ENCODE data around the gene ANKRD52.

The ANKRD52 gene

DNA sequence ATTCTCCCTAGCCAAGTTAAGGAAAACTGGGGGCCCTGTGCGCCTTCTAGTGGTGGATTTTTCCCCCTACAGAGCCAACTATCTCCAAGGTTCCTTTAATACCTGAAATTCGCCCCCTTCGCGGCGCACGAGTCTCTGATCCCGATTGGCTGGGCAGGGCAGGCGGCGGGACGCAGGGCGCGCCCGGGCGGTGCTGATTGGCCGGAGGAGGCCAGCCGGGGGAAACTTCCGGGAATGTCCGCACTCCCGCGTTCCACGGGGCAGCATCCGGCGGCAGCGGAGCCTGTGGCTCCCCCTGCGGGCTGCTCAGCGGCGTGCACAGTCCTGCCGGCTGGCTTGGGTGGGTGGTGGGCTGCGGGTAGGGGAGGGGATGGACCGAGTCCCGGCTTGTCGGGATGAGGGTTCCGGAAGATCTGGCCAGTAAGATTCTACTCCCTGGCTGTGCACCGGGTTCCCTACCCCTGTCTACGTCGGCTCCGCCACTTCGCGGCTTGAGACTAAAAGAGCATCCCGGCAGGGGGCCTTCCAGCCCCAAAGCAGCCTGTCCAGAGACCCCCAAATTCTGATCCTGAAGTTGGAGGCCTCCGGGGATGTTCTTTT, 34.0 kb downstream of the ANKRD52 start, which contains the start of gene NABP2:
Gene NABP2, plus strand, starts transcription at position 241 of the 600 bp plus-strand sequence. CDS start 515 bp downstream, outside the sequence.
- no CpG with 5 or more reads among the region's 41 CpGs for WGBS, 2 donors (ENCODE audit: extremely low coverage in 2 of 2, insufficient read length in 2 of 2, insufficient replicate concordance in 1 of 2)

GRCh38 chr12:56223571-56224101, 34.5 kb downstream of the ANKRD52 start:
- peak overlapping the region; percentile 81 for H3K27ac ChIP-seq (replicated peaks; ENCODE audit: low read length)
- H3K4ac ChIP-seq (ENCODE audit: low read length), result no peak overlapping the region
- no CpG with 5 or more reads among the region's 15 CpGs for WGBS, 2 donors (ENCODE audit: extremely low coverage in 2 of 2, insufficient read length in 2 of 2, insufficient replicate concordance in 1 of 2)
- no peak overlapping the region for H3K18ac ChIP-seq (ENCODE audit: low read length)
- H2BK15ac ChIP-seq (ENCODE audit: low read length), result no peak overlapping the region
- peaks cover 4 to 20% of the 10 kb centered on the region in 2 donors for H3K36me3 ChIP-seq (replicated peaks in 1 of 2; ENCODE audit: control insufficient read depth in 2 of 2, insufficient read depth in 2 of 2, low read length in 2 of 2)
- DNase-seq (ENCODE audit: low spot score), result no peak
- no peak overlapping the region for H2BK5ac ChIP-seq (ENCODE audit: low read length)
- no peak overlapping the region for H2AK5ac ChIP-seq (ENCODE audit: low read depth, low read length)
- H3K9ac ChIP-seq (ENCODE audit: low read depth, low read length, poor library complexity), result no peak overlapping the region
- peaks cover 2 to 13% of the 10 kb centered on the region in 2 donors for H3K4me1 ChIP-seq (ENCODE audit: control insufficient read depth in 2 of 2, insufficient read depth in 1 of 2, low read depth in 1 of 2, low read length in 2 of 2)
- no peak overlapping the region for H3K23ac ChIP-seq (ENCODE audit: low read depth, low read length, poor library complexity)
- no peak overlapping the region for H2BK12ac ChIP-seq (ENCODE audit: low read length)
- H3K4me3 ChIP-seq (ENCODE audit: low read length in 2 of 2), result peak overlapping the region in 1 of 2 donors; percentile 24
- no peak overlapping the region for H4K91ac ChIP-seq (ENCODE audit: low read depth, low read length, poor library complexity)
- no peak overlapping the region for H4K8ac ChIP-seq (ENCODE audit: low read depth, low read length)
- peak overlapping the region; percentile 85 for H2AFZ ChIP-seq (ENCODE audit: low read length)
- H2BK120ac ChIP-seq (ENCODE audit: low read depth, low read length), result no peak overlapping the region
- no peaks in the 10 kb centered on the region for H3K27me3 ChIP-seq (ENCODE audit: control insufficient read depth in 3 of 3, insufficient read depth in 3 of 3, low read depth in 1 of 3, low read length in 3 of 3)
- peaks cover 7% of the 10 kb centered on the region for H3K79me1 ChIP-seq (ENCODE audit: low read depth, low read length)
- H3K9me3 ChIP-seq (replicated peaks in 1 of 2; ENCODE audit: control insufficient read depth in 2 of 2, insufficient read depth in 1 of 2, low read depth in 1 of 2, low read length in 2 of 2), result no peaks in the 10 kb centered on the region
- H3K4me2 ChIP-seq (ENCODE audit: insufficient read depth, low read length, poor library complexity, severe bottlenecking), result no peak overlapping the region
- no peak overlapping the region for H3K14ac ChIP-seq (ENCODE audit: low read length)

More for the DNA sequence above, 34.0 kb downstream of the ANKRD52 start, which contains the start of gene NABP2:
- H3K36me3 ChIP-seq (replicated peaks in 1 of 2; ENCODE audit: control insufficient read depth in 2 of 2, insufficient read depth in 2 of 2, low read length in 2 of 2), result peaks cover 7 to 25% of the 10 kb centered on the region in 2 donors
- peak within 1 kb of the TSS; percentile 68 for H3K4me2 ChIP-seq (ENCODE audit: insufficient read depth, low read length, poor library complexity, severe bottlenecking)
- peak within 1 kb of the TSS; percentile 76 to 78 for H3K4me3 ChIP-seq (ENCODE audit: low read length in 2 of 2)
- H2BK5ac ChIP-seq (ENCODE audit: low read length), result peak within 1 kb of the TSS; percentile 48
- H4K91ac ChIP-seq (ENCODE audit: low read depth, low read length, poor library complexity), result no peak within 1 kb of the TSS
- H3K14ac ChIP-seq (ENCODE audit: low read length), result peak within 1 kb of the TSS; percentile 58
- H3K18ac ChIP-seq (ENCODE audit: low read length), result peak within 1 kb of the TSS; percentile 92
- peak within 1 kb of the TSS; percentile 50 for H2AK5ac ChIP-seq (ENCODE audit: low read depth, low read length)
- no peaks in the 10 kb centered on the region for H3K27me3 ChIP-seq (ENCODE audit: control insufficient read depth in 3 of 3, insufficient read depth in 3 of 3, low read depth in 1 of 3, low read length in 3 of 3)
- peak within 1 kb of the TSS; percentile 94 for H2AFZ ChIP-seq (ENCODE audit: low read length)
- peak within 1 kb of the TSS; percentile 72 for H4K8ac ChIP-seq (ENCODE audit: low read depth, low read length)
- H3K4ac ChIP-seq (ENCODE audit: low read length), result peak within 1 kb of the TSS; percentile 61
- H3K23ac ChIP-seq (ENCODE audit: low read depth, low read length, poor library complexity), result peak within 1 kb of the TSS; percentile 83
- peak within 1 kb of the TSS; percentile 84 for H3K9ac ChIP-seq (ENCODE audit: low read depth, low read length, poor library complexity)
- peaks cover 2 to 13% of the 10 kb centered on the region in 2 donors for H3K4me1 ChIP-seq (ENCODE audit: control insufficient read depth in 2 of 2, insufficient read depth in 1 of 2, low read depth in 1 of 2, low read length in 2 of 2)
- H3K9me3 ChIP-seq (replicated peaks in 1 of 2; ENCODE audit: control insufficient read depth in 2 of 2, insufficient read depth in 1 of 2, low read depth in 1 of 2, low read length in 2 of 2), result no peaks in the 10 kb centered on the region
- DNase-seq (ENCODE audit: low spot score), result peak; percentile 96
- no peak within 1 kb of the TSS for H2BK12ac ChIP-seq (ENCODE audit: low read length)
- peak within 1 kb of the TSS; percentile 47 for H2BK15ac ChIP-seq (ENCODE audit: low read length)
- peaks cover 7% of the 10 kb centered on the region for H3K79me1 ChIP-seq (ENCODE audit: low read depth, low read length)
- peak within 1 kb of the TSS; percentile 81 for H3K27ac ChIP-seq (replicated peaks; ENCODE audit: low read length)
- no peak within 1 kb of the TSS for H2BK120ac ChIP-seq (ENCODE audit: low read depth, low read length)

DNA sequence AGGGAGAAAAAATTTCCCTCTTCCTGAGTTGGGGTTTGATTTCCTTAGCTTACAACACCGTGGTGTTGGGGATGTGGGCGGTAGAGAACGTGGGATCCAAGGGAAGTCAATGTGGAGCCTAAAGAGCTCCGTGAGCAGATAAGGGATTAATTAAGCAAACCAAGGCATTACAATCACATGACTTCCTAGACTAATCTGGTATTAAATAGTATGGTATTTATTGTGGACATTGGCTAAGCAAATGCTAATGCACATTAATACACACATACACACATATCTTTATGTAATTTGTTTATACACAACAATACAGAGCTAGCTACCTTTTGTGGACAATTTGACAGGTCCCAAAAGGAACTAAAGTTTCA, 35.7 kb downstream of the ANKRD52 start:
- peak overlapping the region; percentile 88 for H2AFZ ChIP-seq (ENCODE audit: low read length)
- no CpG with 5 or more reads among the region's 4 CpGs for WGBS, 2 donors (ENCODE audit: extremely low coverage in 2 of 2, insufficient read length in 2 of 2, insufficient replicate concordance in 1 of 2)

More for the DNA sequence above, 35.7 kb downstream of the ANKRD52 start:
- H3K18ac ChIP-seq (ENCODE audit: low read length), result no peak overlapping the region
- no peak overlapping the region for H2BK120ac ChIP-seq (ENCODE audit: low read depth, low read length)
- no peak overlapping the region for H4K8ac ChIP-seq (ENCODE audit: low read depth, low read length)
- H3K4ac ChIP-seq (ENCODE audit: low read length), result no peak overlapping the region
- peaks cover 6 to 20% of the 10 kb centered on the region in 2 donors for H3K36me3 ChIP-seq (replicated peaks in 1 of 2; ENCODE audit: control insufficient read depth in 2 of 2, insufficient read depth in 2 of 2, low read length in 2 of 2)
- H3K27me3 ChIP-seq (ENCODE audit: control insufficient read depth in 3 of 3, insufficient read depth in 3 of 3, low read depth in 1 of 3, low read length in 3 of 3), result no peaks in the 10 kb centered on the region
- no peak overlapping the region for H2AK5ac ChIP-seq (ENCODE audit: low read depth, low read length)
- no peak for DNase-seq (ENCODE audit: low spot score)
- no peak overlapping the region for H2BK12ac ChIP-seq (ENCODE audit: low read length)
- H3K14ac ChIP-seq (ENCODE audit: low read length), result no peak overlapping the region
- peaks cover 2 to 13% of the 10 kb centered on the region in 2 donors for H3K4me1 ChIP-seq (ENCODE audit: control insufficient read depth in 2 of 2, insufficient read depth in 1 of 2, low read depth in 1 of 2, low read length in 2 of 2)
- no peak overlapping the region for H3K23ac ChIP-seq (ENCODE audit: low read depth, low read length, poor library complexity)
- peak overlapping the region; percentile 47 for H2BK5ac ChIP-seq (ENCODE audit: low read length)
- peaks cover 8% of the 10 kb centered on the region for H3K79me1 ChIP-seq (ENCODE audit: low read depth, low read length)
- peak overlapping the region; percentile 92 for H3K27ac ChIP-seq (replicated peaks; ENCODE audit: low read length)
- H3K4me2 ChIP-seq (ENCODE audit: insufficient read depth, low read length, poor library complexity, severe bottlenecking), result peak overlapping the region; percentile 79
- no peaks in the 10 kb centered on the region for H3K9me3 ChIP-seq (replicated peaks in 1 of 2; ENCODE audit: control insufficient read depth in 2 of 2, insufficient read depth in 1 of 2, low read depth in 1 of 2, low read length in 2 of 2)
- H2BK15ac ChIP-seq (ENCODE audit: low read length), result no peak overlapping the region
- peak overlapping the region; percentile 89 for H3K9ac ChIP-seq (ENCODE audit: low read depth, low read length, poor library complexity)
- no peak overlapping the region for H4K91ac ChIP-seq (ENCODE audit: low read depth, low read length, poor library complexity)
- H3K4me3 ChIP-seq (ENCODE audit: low read length in 2 of 2), result peak overlapping the region; percentile 72 to 88

Data from neuronal stem cell (in vitro differentiated cells).